GM12801 (cell line): ENCODE data around the gene RASAL2.

Experiments used
- CTCF ChIP-seq: IDR thresholded peaks from one replicate; pipeline ENCODE4 v1.5.1; 2011; ENCODE audit warnings: control low read depth; ENCODE audit not compliant: insufficient read length; ENCODE audit errors: extremely low read depth

RASAL2 gene

GRCh38 chr1:178470411-178470960 is 376.6 kb downstream of the RASAL2 start:
- no peak for TF ChIP-seq CTCF

GRCh38 chr1:178472531-178472930 is 378.6 kb downstream of the RASAL2 start:
- TF ChIP-seq CTCF, result no peak

DNA sequence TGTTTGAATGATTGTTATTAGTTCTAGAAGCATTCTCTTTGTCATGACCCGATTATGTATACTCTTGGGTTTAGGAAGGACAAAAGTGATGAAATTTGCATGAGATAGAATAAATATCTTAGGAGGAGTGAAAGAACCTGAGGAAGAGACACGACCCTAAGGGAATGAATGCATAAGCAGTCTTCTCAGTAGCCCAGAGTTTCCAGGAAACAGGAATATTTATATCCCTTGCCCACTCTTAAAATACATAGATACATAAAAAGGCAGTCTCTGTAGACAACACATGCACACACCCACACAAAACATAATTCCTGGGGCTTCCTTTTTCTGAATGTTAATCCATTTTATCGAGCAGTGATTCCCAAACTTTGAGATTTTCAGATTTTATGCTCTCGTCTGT is 383.5 kb downstream of the RASAL2 start:
- no peak for TF ChIP-seq CTCF

- TF ChIP-seq CTCF, result no peak
These were observed 383.9 kb downstream of the RASAL2 start for GRCh38 chr1:178477841-178478240.

- no peak for TF ChIP-seq CTCF
These were observed 389.5 kb downstream of the RASAL2 start for GRCh38 chr1:178483251-178483957.

DNA sequence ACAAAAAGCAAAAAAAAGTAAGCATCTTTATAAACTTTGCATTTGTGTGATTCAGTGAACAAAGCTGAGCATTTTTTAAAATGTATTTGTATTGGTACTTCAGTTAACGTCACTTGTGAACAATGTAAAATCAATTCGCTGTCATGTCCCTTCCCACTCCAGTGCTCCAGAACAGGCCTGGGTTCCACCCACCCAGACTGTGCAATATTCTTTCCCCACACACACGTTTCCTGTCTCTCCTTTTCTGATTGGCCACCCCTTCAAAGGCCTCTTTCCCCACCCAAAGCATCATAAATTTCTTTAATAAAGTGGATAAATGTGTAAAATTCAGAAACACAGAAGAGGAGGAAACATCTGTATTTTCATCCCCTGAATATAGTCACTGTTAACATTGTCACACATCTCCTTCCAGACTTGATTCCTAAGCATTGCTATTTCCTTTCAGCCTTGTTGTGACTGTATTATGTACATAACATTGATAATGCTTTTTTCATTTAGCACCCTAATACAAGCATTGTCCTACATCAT is 390.9 kb downstream of the RASAL2 start:
- no peak for TF ChIP-seq CTCF

GRCh38 chr1:178485541-178485981 is 391.7 kb downstream of the RASAL2 start:
- TF ChIP-seq CTCF, result no peak
